Adrenal gland (tissue), 12 donors: ENCODE data around the gene SH2D6. TPM values are rescaled to one million over a fixed set of nuclear protein-coding genes. Genes with fewer than 3 reads are reported as not detected.

Experiments used
- DNase-seq, 7 donors: peaks; one replicate each; pipeline ENCODE4 v3.0.0-alpha.2; 2019 to 2020
- H3K27ac ChIP-seq, 5 donors: fragments of 200-600 bp; sonication (generic) in 4 of 5; 1 replicate in 3 of 5; 2 replicates in 2 of 5; pipeline versions ENCODE4 v1.5.1 to v1.8.0; 2016 to 2020; ENCODE audit warnings: mild to moderate bottlenecking in 1 of 5
- H3K27me3 ChIP-seq: fragments of 200-600 bp; 2 replicates; pipeline ENCODE4 v1.8.0; 2021
- H3K36me3 ChIP-seq, 2 donors: fragments of 200-600 bp; replicated peaks in 1 of 2; 1 replicate in 1 of 2; 2 replicates in 1 of 2; pipeline versions ENCODE4 v1.5.1 to v1.8.0; 2018 to 2022
- H3K4me1 ChIP-seq, 2 donors: fragments of 200-600 bp; replicated peaks in 1 of 2; 1 replicate in 1 of 2; 2 replicates in 1 of 2; pipeline versions ENCODE4 v1.5.1 to v1.8.0; 2018 to 2021
- H3K4me3 ChIP-seq, 4 donors: fragments of 200-600 bp; sonication (generic) in 3 of 4; one replicate each; pipeline ENCODE4 v1.5.1; 2016 to 2018
- H3K9me3 ChIP-seq, 3 donors: fragments of 200-600 bp; sonication (generic) in 1 of 3; replicated peaks in 1 of 3; 1 replicate in 2 of 3; 2 replicates in 1 of 3; pipeline versions ENCODE4 v1.5.1 to v1.8.0; 2016 to 2021
- CTCF ChIP-seq, 6 experiments: fragments of 450-650 bp in 4 of 6; fragments of 200-600 bp in 2 of 6; sonication (generic) in 1 of 6; IDR thresholded peaks; 1 replicate in 5 of 6; 2 replicates in 1 of 6; pipeline versions ENCODE4 v1.5.1 to v1.8.0; 2016 to 2021; ENCODE audit warnings: antibody characterized with exemption in 6 of 6, mild to moderate bottlenecking in 2 of 6, moderate library complexity in 1 of 6
- POLR2A ChIP-seq, 2 donors: fragments of 450-650 bp; IDR thresholded peaks; one replicate each; pipeline ENCODE4 v1.6.1; 2017; ENCODE audit warnings: antibody characterized with exemption in 2 of 2, mild to moderate bottlenecking in 2 of 2, moderate library complexity in 1 of 2
- WGBS, 4 donors: extraction: QIAGEN DNeasy Blood & Tissue Kit in 2 of 4; methylation state at CpG; one replicate each; pipeline versions ENCODE4 v1.1.5 to v1.1.7; 2013 to 2017; 5-methylcytosine and 5-hydroxymethylcytosine counted together
- intact Hi-C, 2 donors: fragments of 100-400 bp; cut with DNase I; formaldehyde crosslinking; loops; one replicate each; pipeline versions ENCODE4 v1.14.1 to v1.15.0; 2022 to 2023
- polyA plus RNA-seq, 3 donors: library from polyadenylated mRNA; stranded (reverse); fragments of 200-250 nt in 2 of 3; fragments of 350-450 nt in 1 of 3; fragmentation: Illumina TruSeq in 1 of 3; extraction: RNeasy Lipid Tissue Mini Kit (QIAGEN cat#74804) in 1 of 3; gene quantifications; one replicate each; pipeline ENCODE4 v1.2.3, GENCODE V29; 2013 to 2014
- total RNA-seq, 9 donors: library from RNA; depleted of rRNA in 4 of 9; stranded (reverse); fragments of >200 nt in 4 of 9; fragments of 120-200 nt in 1 of 9; fragmentation: NEBNext Ultra II Directional in 1 of 9; extraction: Animal tissue kit (Norgen Biotek cat#: 25700) in 1 of 9; gene quantifications; one replicate each; pipeline versions ENCODE4 v1.1.0 to v1.2.4, GENCODE V29; 2013 to 2023
- donor health status: healthy with polysubstance abuse.
- donor health status: Bipolar disorder and iron deficiency.
- donor health status: DM: yes; HTN: yes; CAD: no.
- donor health status: DM: no; HTN: no; CAD: no.
- donor health status: DM: no; HTN: no; CAD: no.
- donor health status: DM: yes; HTN: yes; CAD: no.

Gene SH2D6
- total and polyA plus RNA-seq, 12 donors, result 0.53 to 4.2 (median 0.74) TPM; not detected in 5

DNA sequence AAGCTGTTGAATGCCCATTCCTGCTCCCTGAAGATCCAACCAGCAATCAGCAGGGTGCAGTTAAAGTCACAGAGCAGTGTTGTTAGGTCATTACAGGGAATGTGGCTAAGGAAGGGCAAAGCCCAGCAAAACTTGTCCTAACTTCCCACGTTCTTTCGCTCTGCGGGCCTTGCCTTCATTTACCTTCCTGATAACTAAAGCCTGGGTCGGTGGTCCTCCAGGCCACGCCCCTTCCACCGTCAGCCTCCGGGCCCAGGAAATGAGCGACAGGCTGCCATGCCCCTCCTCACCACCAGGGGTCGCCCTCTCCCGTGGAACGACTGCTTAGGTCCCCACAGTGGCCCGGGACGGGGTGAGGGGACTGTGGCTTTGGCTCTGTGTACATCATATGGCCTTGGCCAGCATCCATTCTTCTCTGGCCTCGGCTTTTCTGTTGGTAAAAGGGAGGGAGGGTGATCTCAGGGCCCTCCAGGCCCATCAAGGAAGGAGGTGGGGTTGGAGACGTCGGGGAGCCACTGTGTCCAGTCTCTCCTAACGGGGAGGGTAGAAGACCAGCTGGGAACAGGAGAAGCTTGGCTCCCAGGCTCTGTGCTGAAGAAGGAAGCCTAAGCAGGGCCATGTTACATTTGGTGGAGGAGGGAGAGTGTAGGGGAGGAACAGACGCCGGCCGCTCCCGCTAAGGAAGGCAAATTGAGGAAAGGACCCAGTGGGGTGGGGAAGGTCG is 2.2 kb downstream of the SH2D6 start:
- TF ChIP-seq POLR2A (IDR thresholded peaks at IDR 0.05), result peak in 1 of 2 donors; percentile 12
- TF ChIP-seq CTCF (IDR thresholded peaks at IDR 0.05), result peak; percentile 100
- intact Hi-C loops, result loop anchor here (2.0 kb wide), 2 partner anchors 130 to 132 kb away; no protein-coding TSS in a partner anchor
- H3K27me3 ChIP-seq, result no peaks in the 10 kb centered on the region
- no peaks in the 10 kb centered on the region for H3K9me3 ChIP-seq
- DNase-seq, result peak; percentile 92 to 97 (median 94)
- H3K4me1 ChIP-seq, result peaks cover 9 to 27% of the 10 kb centered on the region in 2 donors
- H3K27ac ChIP-seq, result peak overlapping the region in 4 of 5 donors; percentile 40 to 95 (median 70)
- 15 to 26% (median 16%) methylated on average over 17 to 22 of the region's 22 CpGs for WGBS, 4 donors
- no peaks in the 10 kb centered on the region for H3K36me3 ChIP-seq
- no peak overlapping the region for H3K4me3 ChIP-seq

- Histone ChIP-seq H3K9me3 (no peaks in the 10 kb centered on the region), H3K36me3 (no peaks in the 10 kb centered on the region), H3K4me3 (no peak overlapping the region), H3K4me1 (peaks cover 9 to 27% of the 10 kb centered on the region in 2 donors), H3K27me3 (no peaks in the 10 kb centered on the region), H3K27ac (peak overlapping the region; percentile 7 to 95 (median 48))
- TF ChIP-seq CTCF (IDR thresholded peaks at IDR 0.05) (no peak), POLR2A (IDR thresholded peaks at IDR 0.05) (no peak)
- intact Hi-C loops, result loop anchor here (2.0 kb wide), 2 partner anchors 129 to 131 kb away; no protein-coding TSS in a partner anchor
- 54 to 64% (median 57%) methylated on average over 13 of the region's 13 CpGs for WGBS, 4 donors
- peak in 6 of 7 donors; percentile 47 to 86 (median 71) for DNase-seq
Measured at GRCh38 chr2:85421260-85422071, 3.0 kb downstream of the SH2D6 start.

GRCh38 chr2:85422072-85422457 is 3.6 kb downstream of the SH2D6 start:
- WGBS, 4 donors, result 93 to 98% (median 94%) methylated on average over 2 of the region's 2 CpGs
- no peaks in the 10 kb centered on the region for H3K9me3 ChIP-seq
- peak overlapping the region in 2 of 5 donors; percentile 40 to 92 for H3K27ac ChIP-seq
- intact Hi-C loops, result no loop called here
- H3K27me3 ChIP-seq, result no peaks in the 10 kb centered on the region
- H3K4me3 ChIP-seq, result no peak overlapping the region
- no peak for DNase-seq
- no peaks in the 10 kb centered on the region for H3K36me3 ChIP-seq
- no peak for TF ChIP-seq CTCF (IDR thresholded peaks at IDR 0.05)
- TF ChIP-seq POLR2A (IDR thresholded peaks at IDR 0.05), result no peak
- H3K4me1 ChIP-seq, result peaks cover 9 to 27% of the 10 kb centered on the region in 2 donors

DNA sequence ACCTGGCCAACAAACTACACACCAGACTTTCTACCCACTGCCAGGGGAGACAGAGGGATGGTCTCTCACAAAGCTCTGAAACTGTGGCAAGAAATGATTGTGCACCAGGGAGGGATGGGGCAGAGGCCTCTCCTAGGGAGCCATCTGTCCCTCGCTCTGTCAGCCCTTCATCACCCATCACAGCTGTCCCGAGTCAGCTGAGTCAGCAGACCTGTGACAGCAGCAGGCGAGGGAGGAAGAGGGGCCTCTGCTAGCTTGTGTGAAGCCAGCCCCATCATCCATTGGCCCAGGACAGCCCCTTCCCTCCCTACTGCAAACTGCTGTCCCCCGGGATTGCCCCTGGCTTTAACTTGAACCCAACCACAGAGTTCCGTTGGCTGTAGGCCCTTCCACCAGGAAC is 5.0 kb downstream of the SH2D6 start:
- DNase-seq, result no peak
- Histone ChIP-seq H3K4me3 (no peak overlapping the region), H3K27ac (no peak overlapping the region), H3K36me3 (no peaks in the 10 kb centered on the region), H3K4me1 (peaks cover 9 to 24% of the 10 kb centered on the region in 2 donors), H3K27me3 (no peaks in the 10 kb centered on the region), H3K9me3 (no peaks in the 10 kb centered on the region)
- intact Hi-C loops, result loop anchor here in 1 of 2 donors (1.0 kb wide), 1 partner anchor 29 kb away; no protein-coding TSS in a partner anchor
- WGBS, 4 donors, result 71 to 88% (median 76%) methylated on average over 5 of the region's 5 CpGs
- TF ChIP-seq POLR2A (IDR thresholded peaks at IDR 0.05) (no peak), CTCF (IDR thresholded peaks at IDR 0.05) (no peak)
